ENCODE data around the gene PLEKHA4. TPM values are rescaled to one million over a fixed set of nuclear protein-coding genes. Genes with fewer than 3 reads are reported as not detected.
"Not testable (repeated sequence)": the region's sequence is repeated elsewhere in the genome, so short reads cannot be mapped to it uniquely, and the experiment has no call there.

PLEKHA4 gene
- total and polyA plus RNA-seq, 4 experiments from 2014 or later: 2.3 to 7.5 (median 4.7) TPM

- no peak overlapping the region for H3K27ac Mint-ChIP-seq
- H3K9me3 ChIP-seq (ENCODE audit: control insufficient read depth in 1 of 2, low read length in 2 of 2): no peaks in the 10 kb centered on the region
- peaks cover 2% of the 10 kb centered on the region for H3K4me1 ChIP-seq (ENCODE audit: insufficient read depth, low read length)
- H3K27me3 Mint-ChIP-seq: peaks cover 20 to 24% of the 10 kb centered on the region in 2 donors
- POLR2A ChIA-PET (ENCODE audit: partially characterized antibody): no interaction called here
- no peaks in the 10 kb centered on the region for H3K36me3 ChIP-seq (ENCODE audit: insufficient read depth, low read length)
- no peak overlapping the region for H3K4me3 Mint-ChIP-seq
- H3K9me3 Mint-ChIP-seq: no peaks in the 10 kb centered on the region
- H3K4me1 Mint-ChIP-seq: peaks cover 3 to 10% (median 4%) of the 10 kb centered on the region in 4 donors
- no peaks in the 10 kb centered on the region for H3K36me3 Mint-ChIP-seq
- peaks cover 10% of the 10 kb centered on the region for H3K27me3 ChIP-seq (ENCODE audit: insufficient read depth, low read length)
- H3K27ac ChIP-seq (ENCODE audit: low read depth, low read length): no peak overlapping the region
- intact Hi-C loops (cut with micrococcal nuclease): no loop called here
- H3K4me3 ChIP-seq (ENCODE audit: low read length in 2 of 2): no peak overlapping the region
- CTCF ChIA-PET (ENCODE audit: partially characterized antibody): no interaction called here
- DNase-seq: no peak
Observed at GRCh38 chr19:48890551-48890950, 22.1 kb upstream of the PLEKHA4 start.

- H3K9me3 ChIP-seq (ENCODE audit: control insufficient read depth in 1 of 2, low read length in 2 of 2); H3K9me3 Mint-ChIP-seq; H3K36me3 ChIP-seq (ENCODE audit: insufficient read depth, low read length); H3K27me3 ChIP-seq (ENCODE audit: insufficient read depth, low read length); H3K36me3 Mint-ChIP-seq; H3K4me3 ChIP-seq (ENCODE audit: low read length in 2 of 2); H3K4me1 ChIP-seq (ENCODE audit: insufficient read depth, low read length); intact Hi-C loops (cut with micrococcal nuclease); POLR2A ChIA-PET (ENCODE audit: partially characterized antibody); DNase-seq; CTCF ChIA-PET (ENCODE audit: partially characterized antibody); H3K4me3 Mint-ChIP-seq; H3K27ac ChIP-seq (ENCODE audit: low read depth, low read length); H3K4me1 Mint-ChIP-seq: not testable (repeated sequence)
- H3K27me3 Mint-ChIP-seq: peaks cover 16 to 19% of the 10 kb centered on the region in 2 donors
- peak overlapping the region in 3 of 7 donors; percentile 7 to 51 (median 31) for H3K27ac Mint-ChIP-seq
Observed at GRCh38 chr19:48889496-48889895, 21.1 kb upstream of the PLEKHA4 start.

GRCh38 chr19:48887861-48888612, 19.6 kb upstream of the PLEKHA4 start:
- Histone ChIP-seq H3K9me3 (ENCODE audit: control insufficient read depth in 1 of 2, low read length in 2 of 2) (no peaks in the 10 kb centered on the region), H3K27ac (ENCODE audit: low read depth, low read length) (no peak overlapping the region), H3K36me3 (ENCODE audit: insufficient read depth, low read length) (no peaks in the 10 kb centered on the region), H3K4me1 (ENCODE audit: insufficient read depth, low read length) (no peaks in the 10 kb centered on the region), H3K27me3 (ENCODE audit: insufficient read depth, low read length) (no peaks in the 10 kb centered on the region), H3K4me3 (ENCODE audit: low read length in 2 of 2) (no peak overlapping the region)
- peaks cover 0 to 5% (median 0%) of the 10 kb centered on the region in 8 donors for H3K9me3 Mint-ChIP-seq
- H3K4me1 Mint-ChIP-seq: peaks cover 0 to 4% (median 0%) of the 10 kb centered on the region in 4 donors
- DNase-seq: no peak
- no peak overlapping the region for H3K27ac Mint-ChIP-seq
- H3K27me3 Mint-ChIP-seq: peaks cover 11 to 17% of the 10 kb centered on the region in 2 donors
- intact Hi-C loops (cut with micrococcal nuclease): no loop called here
- ChIA-PET POLR2A (ENCODE audit: partially characterized antibody) (interaction anchor here (1.6 kb wide), 1 partner anchor 16 kb away, joined by 5 read pairs; the partner anchor contains the start of gene PPP1R15A), CTCF (ENCODE audit: partially characterized antibody) (no interaction called here)
- H3K4me3 Mint-ChIP-seq: peak overlapping the region in 1 of 8 donors; percentile 48
- peaks cover 0 to 4% of the 10 kb centered on the region in 2 donors for H3K36me3 Mint-ChIP-seq

GRCh38 chr19:48883726-48884125, 15.3 kb upstream of the PLEKHA4 start:
- H3K9me3 Mint-ChIP-seq: peaks cover 0 to 18% (median 0%) of the 10 kb centered on the region in 8 donors
- no peak overlapping the region for H3K4me3 Mint-ChIP-seq
- H3K36me3 Mint-ChIP-seq: peaks cover 0 to 11% of the 10 kb centered on the region in 2 donors
- H3K27me3 Mint-ChIP-seq: no peaks in the 10 kb centered on the region
- Histone ChIP-seq H3K4me1 (ENCODE audit: insufficient read depth, low read length) (peaks cover 2% of the 10 kb centered on the region), H3K4me3 (ENCODE audit: low read length in 2 of 2) (no peak overlapping the region), H3K27ac (ENCODE audit: low read depth, low read length) (no peak overlapping the region), H3K9me3 (ENCODE audit: control insufficient read depth in 1 of 2, low read length in 2 of 2) (no peaks in the 10 kb centered on the region), H3K36me3 (ENCODE audit: insufficient read depth, low read length) (no peaks in the 10 kb centered on the region), H3K27me3 (ENCODE audit: insufficient read depth, low read length) (no peaks in the 10 kb centered on the region)
- no peak for DNase-seq
- H3K4me1 Mint-ChIP-seq: peaks cover under 1 to 7% (median 2%) of the 10 kb centered on the region in 4 donors
- intact Hi-C loops (cut with micrococcal nuclease): no loop called here
- POLR2A ChIA-PET (ENCODE audit: partially characterized antibody): no interaction called here
- CTCF ChIA-PET (ENCODE audit: partially characterized antibody): interaction anchor here (0.6 kb wide), 1 partner anchor 87 kb away, joined by 3 read pairs; no protein-coding TSS in a partner anchor
- H3K27ac Mint-ChIP-seq: peak overlapping the region in 4 of 7 donors; percentile 30 to 99 (median 82)

GRCh38 chr19:48881741-48882657, 13.6 kb upstream of the PLEKHA4 start:
- H3K4me1 Mint-ChIP-seq: peaks cover 1 to 18% (median 6%) of the 10 kb centered on the region in 4 donors
- DNase-seq: peak; percentile 37 to 60 (median 46)

GRCh38 chr19:48879696-48880095, 11.3 kb upstream of the PLEKHA4 start:
- H3K36me3 ChIP-seq (ENCODE audit: insufficient read depth, low read length); H3K4me3 ChIP-seq (ENCODE audit: low read length in 2 of 2); intact Hi-C loops (cut with micrococcal nuclease); POLR2A ChIA-PET (ENCODE audit: partially characterized antibody); H3K27me3 ChIP-seq (ENCODE audit: insufficient read depth, low read length); H3K4me3 Mint-ChIP-seq; H3K27me3 Mint-ChIP-seq; H3K9me3 ChIP-seq (ENCODE audit: control insufficient read depth in 1 of 2, low read length in 2 of 2); H3K27ac ChIP-seq (ENCODE audit: low read depth, low read length): not testable (repeated sequence)
- H3K4me1 ChIP-seq (ENCODE audit: insufficient read depth, low read length): peaks cover 22% of the 10 kb centered on the region
- H3K36me3 Mint-ChIP-seq: peaks cover 15 to 42% of the 10 kb centered on the region in 2 donors
- peaks cover 10 to 37% (median 21%) of the 10 kb centered on the region in 4 donors for H3K4me1 Mint-ChIP-seq
- CTCF ChIA-PET (ENCODE audit: partially characterized antibody): interaction anchor here (0.6 to 0.7 kb wide), 4 partner anchors 25 to 969 kb away, joined by 3 read pairs; no protein-coding TSS in a partner anchor
- DNase-seq: peak in 3 of 5 donors; percentile 13 to 26 (median 24)
- H3K27ac Mint-ChIP-seq: peak overlapping the region in 3 of 7 donors; percentile 24 to 99 (median 74)
- peaks cover 0 to 14% (median 0%) of the 10 kb centered on the region in 8 donors for H3K9me3 Mint-ChIP-seq

More at GRCh38 chr19:48881741-48882657, 13.6 kb upstream of the PLEKHA4 start:
- H3K27me3 Mint-ChIP-seq: no peaks in the 10 kb centered on the region
- CTCF ChIA-PET (ENCODE audit: partially characterized antibody): no interaction called here
- H3K27me3 ChIP-seq (ENCODE audit: insufficient read depth, low read length): no peaks in the 10 kb centered on the region
- H3K9me3 Mint-ChIP-seq: peaks cover 0 to 19% (median 0%) of the 10 kb centered on the region in 8 donors
- POLR2A ChIA-PET (ENCODE audit: partially characterized antibody): interaction anchor here (0.6 to 2.3 kb wide), 5 partner anchors 9 to 705 kb away, joined by 3 to 10 read pairs (median 7); partner anchors contain the start of genes NUCB1 and PPP1R15A
- no peaks in the 10 kb centered on the region for H3K9me3 ChIP-seq (ENCODE audit: control insufficient read depth in 1 of 2, low read length in 2 of 2)
- H3K4me1 ChIP-seq (ENCODE audit: insufficient read depth, low read length): peaks cover 5% of the 10 kb centered on the region
- no peak overlapping the region for H3K4me3 ChIP-seq (ENCODE audit: low read length in 2 of 2)
- intact Hi-C loops (cut with micrococcal nuclease): no loop called here
- peak overlapping the region in 2 of 8 donors; percentile 25 to 54 for H3K4me3 Mint-ChIP-seq
- H3K36me3 ChIP-seq (ENCODE audit: insufficient read depth, low read length): no peaks in the 10 kb centered on the region
- H3K27ac ChIP-seq (ENCODE audit: low read depth, low read length): no peak overlapping the region
- H3K27ac Mint-ChIP-seq: peak overlapping the region in 5 of 7 donors; percentile 43 to 99 (median 68)
- peaks cover 4 to 28% of the 10 kb centered on the region in 2 donors for H3K36me3 Mint-ChIP-seq
